Pancreas (tissue), 10 donors: ENCODE measurements around the gene HES4. TPM values are rescaled to one million over a fixed set of nuclear protein-coding genes. Genes with fewer than 3 reads are reported as not detected.

ENCODE experiments used
- ATAC-seq, 4 donors: fragments of 200-7000 bp; cut with Tn5 transposase; one replicate each; pipeline versions ENCODE4 v1.8.0 to v1.9.1; 2020; ENCODE audit warnings: mild to moderate bottlenecking in 4 of 4, moderate library complexity in 4 of 4
- DNase-seq, 6 donors: peaks; one replicate each; pipeline ENCODE4 v3.0.0-alpha.2; 2020
- FAIRE-seq: peaks from 2 replicates; lab custom pipeline; 2012; peaks lifted over from hg19 to GRCh38; lab: Jason Lieb, UNC
- H3K27ac ChIP-seq, 4 donors: fragments of 200-600 bp; sonication (generic); 1 replicate in 3 of 4; 2 replicates in 1 of 4; pipeline versions ENCODE4 v1.5.0 to v1.8.0; 2020
- H3K27me3 ChIP-seq, 4 donors: fragments of 200-600 bp; one replicate each; pipeline ENCODE4 v1.8.0; 2021
- H3K36me3 ChIP-seq, 3 donors: fragments of 200-600 bp; sonication (generic) in 1 of 3; one replicate each; pipeline versions ENCODE4 v1.5.0 to v1.8.0; 2020 to 2021
- H3K4me1 ChIP-seq, 3 donors: fragments of 200-600 bp; one replicate each; pipeline ENCODE4 v1.8.0; 2021
- H3K4me3 ChIP-seq, 4 donors: fragments of 200-600 bp; sonication (generic) in 2 of 4; one replicate each; pipeline versions ENCODE4 v1.5.0 to v1.8.0; 2020 to 2021
- H3K9me3 ChIP-seq, 4 donors: fragments of 200-600 bp; one replicate each; pipeline ENCODE4 v1.8.0; 2021
- CTCF ChIP-seq, 4 donors: fragments of 200-600 bp; sonication (generic) in 3 of 4; IDR thresholded peaks; one replicate each; pipeline versions ENCODE4 v1.5.0 to v1.8.0; 2021; ENCODE audit warnings: antibody characterized with exemption in 4 of 4
- WGBS, 2 donors: extraction: QIAGEN DNeasy Blood & Tissue Kit; methylation state at CpG; one replicate each; pipeline ENCODE4 v1.1.7; 2013; 5-methylcytosine and 5-hydroxymethylcytosine counted together
- intact Hi-C, 3 donors: fragments of 100-400 bp; cut with DNase I; formaldehyde crosslinking; loops; one replicate each; pipeline versions ENCODE4 v1.11.1 to v1.14.2; 2022
- polyA plus RNA-seq, 2 donors: library from polyadenylated mRNA; stranded (reverse); fragments of 200-250 nt; gene quantifications; one replicate each; pipeline ENCODE4 v1.2.3, GENCODE V29; 2013
- total RNA-seq, 6 donors: library from RNA; stranded (reverse); fragmentation: NEBNext Ultra II Directional in 4 of 6; extraction: Animal tissue kit (Norgen Biotek cat#: 25700) in 4 of 6; gene quantifications; one replicate each; pipeline versions ENCODE4 v1.2.1 to v1.2.4, GENCODE V29; 2021 to 2023
- donor health status: healthy with polysubstance abuse.
- donor health status: DM: no; HTN: no; CAD: no; lungs with moderate emphysema.
- donor health status: DM: no; HTN: no; CAD: no.
- donor health status: control.
- donor health status: control.
- donor health status: Bipolar disorder and iron deficiency.
- donor health status: DM: yes; HTN: yes; CAD: no.
- donor health status: DM: no; HTN: no; CAD: no.
- donor health status: DM: no; HTN: no; CAD: no.
- donor health status: DM: yes; HTN: yes; CAD: no.

HES4 gene
- total and polyA plus RNA-seq, 8 donors, result 13.2 to 46.4 (median 25.6) TPM

GRCh38 chr1:971751-972506, 28.0 kb downstream of the HES4 start:
- WGBS, 2 donors, result 57 to 69% methylated on average over 33 to 34 of the region's 34 CpGs
- Histone ChIP-seq H3K4me3 (no peak overlapping the region), H3K27ac (no peak overlapping the region), H3K9me3 (no peaks in the 10 kb centered on the region), H3K27me3 (peaks cover 0 to 17% (median 3%) of the 10 kb centered on the region in 4 donors), H3K4me1 (peaks cover 0 to 5% (median 0%) of the 10 kb centered on the region in 3 donors), H3K36me3 (no peaks in the 10 kb centered on the region)
- intact Hi-C loops, result loop anchor here in 1 of 3 donors (5.0 kb wide), 1 partner anchor 70 kb away; no protein-coding TSS in a partner anchor
- FAIRE-seq (no peak), ATAC-seq (no peak), DNase-seq (peak in 1 of 6 donors; percentile 70)
- TF ChIP-seq CTCF (IDR thresholded peaks at IDR 0.05), result no peak

- peak in 1 of 6 donors; percentile 74 for DNase-seq
- 17% methylated on average over 38 to 42 of the region's 42 CpGs for WGBS, 2 donors
- no peaks in the 10 kb centered on the region for H3K9me3 ChIP-seq
- H3K27ac ChIP-seq, result no peak overlapping the region
- ATAC-seq, result no peak
- H3K27me3 ChIP-seq, result peaks cover 0 to 17% (median 3%) of the 10 kb centered on the region in 4 donors
- H3K4me1 ChIP-seq, result peaks cover 0 to 5% (median 0%) of the 10 kb centered on the region in 3 donors
- TF ChIP-seq CTCF (IDR thresholded peaks at IDR 0.05), result no peak
- no peak overlapping the region for H3K4me3 ChIP-seq
- no peak for FAIRE-seq
- intact Hi-C loops, result loop anchor here in 1 of 3 donors (5.0 kb wide), 1 partner anchor 69 kb away; no protein-coding TSS in a partner anchor
- no peaks in the 10 kb centered on the region for H3K36me3 ChIP-seq
Measured at GRCh38 chr1:970973-971730, 28.7 kb downstream of the HES4 start.

- TF ChIP-seq CTCF (IDR thresholded peaks at IDR 0.05), result no peak
- Histone ChIP-seq H3K36me3 (no peaks in the 10 kb centered on the region), H3K27ac (no peak overlapping the region), H3K27me3 (peaks cover 0 to 17% (median 3%) of the 10 kb centered on the region in 4 donors), H3K9me3 (no peaks in the 10 kb centered on the region), H3K4me1 (peaks cover 0 to 9% (median 0%) of the 10 kb centered on the region in 3 donors), H3K4me3 (no peak overlapping the region)
- intact Hi-C loops, result loop anchor here in 1 of 3 donors (5.0 kb wide), 1 partner anchor 68 kb away; no protein-coding TSS in a partner anchor
- FAIRE-seq (no peak), ATAC-seq (no peak), DNase-seq (peak in 1 of 6 donors; percentile 66)
- WGBS, 2 donors, result 15 to 19% methylated on average over 28 to 33 of the region's 33 CpGs
Measured at GRCh38 chr1:970242-970972, 29.5 kb downstream of the HES4 start.

GRCh38 chr1:969260-969855, 30.5 kb downstream of the HES4 start:
- H3K4me1 ChIP-seq, result peaks cover 0 to 9% (median 0%) of the 10 kb centered on the region in 3 donors
- no peak for TF ChIP-seq CTCF (IDR thresholded peaks at IDR 0.05)
- H3K4me3 ChIP-seq, result no peak overlapping the region
- no peak overlapping the region for H3K27ac ChIP-seq
- ATAC-seq (no peak), FAIRE-seq (no peak), DNase-seq (no peak)
- no peaks in the 10 kb centered on the region for H3K9me3 ChIP-seq
- peaks cover 0 to 17% (median 3%) of the 10 kb centered on the region in 4 donors for H3K27me3 ChIP-seq
- intact Hi-C loops, result no loop called here
- 64 to 74% methylated on average over 15 of the region's 15 CpGs for WGBS, 2 donors
- H3K36me3 ChIP-seq, result no peaks in the 10 kb centered on the region
